H1 (cell line): ENCODE data around the gene NRXN3. TPM values are rescaled to one million over a fixed set of nuclear protein-coding genes. Genes with fewer than 3 reads are reported as not detected.

Experiments
- CTCF ChIA-PET: fragments of 300-600 bp; sonication (Branson Sonifier 250); formaldehyde crosslinking; loops from one replicate; lab custom pipeline; 2021; ENCODE audit not compliant: partially characterized antibody; lab: Charles Lee
- POLR2A ChIA-PET: fragments of 300-600 bp; sonication (Branson Sonifier 250); formaldehyde crosslinking; loops from one replicate; lab custom pipeline; 2021; ENCODE audit warnings: inconsistent platforms; ENCODE audit not compliant: partially characterized antibody; lab: Charles Lee
- DNase-seq, 2 experiments: peaks; one replicate each; pipeline versions ENCODE4 v3.0.0 to v3.0.0-alpha.2; 2010 to 2022; ENCODE audit warnings: low spot score in 2 of 2, low read depth in 1 of 2, mixed read lengths in 1 of 2
- FAIRE-seq: peaks from 2 replicates; lab custom pipeline; 2011; peaks lifted over from hg19 to GRCh38; lab: Jason Lieb, UNC
- H2AFZ ChIP-seq: 2 replicates; pipeline ENCODE4 v1.8.1; 2012; ENCODE audit warnings: low read length, inconsistent platforms
- H2AK5ac ChIP-seq: 2 replicates; pipeline ENCODE4 v1.6.1; 2013; ENCODE audit warnings: low read depth, low read length
- H2BK120ac ChIP-seq: replicated peaks from 2 replicates; pipeline ENCODE3; 2013; ENCODE audit warnings: low read depth, low read length, inconsistent platforms
- H2BK12ac ChIP-seq: 2 replicates; pipeline ENCODE4 v1.6.1; 2013; ENCODE audit warnings: low read depth, low read length
- H2BK15ac ChIP-seq: 2 replicates; pipeline ENCODE4 v1.6.1; 2013; ENCODE audit warnings: low read length
- H2BK20ac ChIP-seq: 2 replicates; pipeline ENCODE4 v1.6.1; 2013; ENCODE audit warnings: low read length
- H2BK5ac ChIP-seq: 2 replicates; pipeline ENCODE4 v1.6.1; 2013; ENCODE audit warnings: low read depth, low read length
- H3K14ac ChIP-seq: 2 replicates; pipeline ENCODE4 v1.6.1; 2013; ENCODE audit warnings: inconsistent platforms; ENCODE audit not compliant: insufficient read length
- H3K18ac ChIP-seq: 2 replicates; pipeline ENCODE4 v1.6.1; 2013; ENCODE audit warnings: low read length; ENCODE audit errors: extremely low read depth
- H3K23ac ChIP-seq: 2 replicates; pipeline ENCODE4 v1.6.1; 2013; ENCODE audit warnings: inconsistent platforms; ENCODE audit not compliant: insufficient read length
- H3K23me2 ChIP-seq: 2 replicates; pipeline ENCODE4 v1.6.1; 2013; ENCODE audit warnings: low read depth, low read length
- H3K27ac ChIP-seq: 2 replicates; pipeline ENCODE4 v1.6.1; 2011; ENCODE audit warnings: low read depth, low read length, inconsistent platforms
- H3K27me3 ChIP-seq, 4 experiments: replicated peaks in 1 of 4; 1 replicate in 1 of 4; 2 replicates in 3 of 4; pipeline versions ENCODE4 v1.6.1 to v1.8.1; 2011 to 2013; ENCODE audit warnings: low read length in 3 of 4, mild to moderate bottlenecking in 3 of 4, inconsistent platforms in 2 of 4, mixed read lengths in 2 of 4, moderate library complexity in 1 of 4; ENCODE audit not compliant: control insufficient read depth in 3 of 4, insufficient read depth in 3 of 4; ENCODE audit errors: extremely low read depth in 1 of 4
- H3K36me3 ChIP-seq, 4 experiments: 2 replicates each; pipeline versions ENCODE4 v1.6.1 to v1.8.1; 2011 to 2013; ENCODE audit warnings: mild to moderate bottlenecking in 4 of 4, low read length in 3 of 4, moderate library complexity in 2 of 4, control low read depth in 1 of 4, inconsistent platforms in 1 of 4; ENCODE audit not compliant: insufficient read depth in 4 of 4, control insufficient read depth in 2 of 4
- H3K4ac ChIP-seq: replicated peaks from 2 replicates; pipeline ENCODE3; 2013; ENCODE audit warnings: low read length, low read depth, mixed read lengths, inconsistent platforms; ENCODE audit not compliant: insufficient read length
- H3K4me1 ChIP-seq, 4 experiments: replicated peaks in 1 of 4; 1 replicate in 1 of 4; 2 replicates in 3 of 4; pipeline versions ENCODE4 v1.6.1 to v1.8.1; 2011 to 2013; ENCODE audit warnings: low read length in 3 of 4, inconsistent platforms in 2 of 4, mixed read lengths in 1 of 4; ENCODE audit not compliant: insufficient read depth in 4 of 4, control insufficient read depth in 3 of 4
- H3K4me2 ChIP-seq, 2 experiments: 2 replicates each; pipeline versions ENCODE4 v1.6.1 to v1.8.1; 2011 to 2013; ENCODE audit warnings: low read depth in 2 of 2, low read length in 2 of 2, control low read depth in 1 of 2, inconsistent platforms in 1 of 2, mild to moderate bottlenecking in 1 of 2; ENCODE audit not compliant: insufficient read depth in 1 of 2
- H3K4me3 ChIP-seq, 4 experiments: fragments of 200-600, 300-600 bp in 1 of 4; sonication (generic), shearing (Covaris generic), sonication (Bioruptor Twin) in 1 of 4; 2 replicates each; pipeline versions ENCODE4 v1.5.1 to v1.8.1; 2011 to 2016; ENCODE audit warnings: low read length in 4 of 4, low read depth in 3 of 4, control low read depth in 2 of 4, inconsistent platforms in 2 of 4, mild to moderate bottlenecking in 2 of 4, mixed read lengths in 1 of 4, moderate library complexity in 1 of 4; ENCODE audit not compliant: insufficient read depth in 2 of 4; ENCODE audit errors: extremely low read depth in 1 of 4
- H3K56ac ChIP-seq: replicated peaks from 2 replicates; pipeline ENCODE3; 2013; ENCODE audit warnings: low read depth, mild to moderate bottlenecking, mixed read lengths, low read length, inconsistent platforms; ENCODE audit not compliant: insufficient read length
- H3K79me1 ChIP-seq: 2 replicates; pipeline ENCODE4 v1.6.1; 2013; ENCODE audit warnings: low read depth, low read length, control low read depth
- H3K79me2 ChIP-seq, 2 experiments: 2 replicates each; pipeline versions ENCODE4 v1.6.1 to v1.8.1; 2012 to 2013; ENCODE audit warnings: low read length in 2 of 2, mild to moderate bottlenecking in 2 of 2, inconsistent platforms in 1 of 2; ENCODE audit not compliant: insufficient read depth in 2 of 2, control insufficient read depth in 1 of 2
- H3K9ac ChIP-seq, 4 experiments: replicated peaks in 1 of 4; 1 replicate in 1 of 4; 2 replicates in 3 of 4; pipeline versions ENCODE4 v1.6.1 to v1.8.1; 2011 to 2013; ENCODE audit warnings: low read depth in 3 of 4, low read length in 3 of 4, control low read depth in 2 of 4, mild to moderate bottlenecking in 2 of 4, moderate library complexity in 2 of 4, inconsistent platforms in 1 of 4; ENCODE audit errors: extremely low read depth in 1 of 4
- H3K9me3 ChIP-seq, 2 experiments: 2 replicates each; pipeline versions ENCODE4 v1.6.1 to v1.8.1; 2012 to 2013; ENCODE audit warnings: mild to moderate bottlenecking in 2 of 2, moderate library complexity in 2 of 2, control low read depth in 1 of 2, inconsistent platforms in 1 of 2, low read depth in 1 of 2, low read length in 1 of 2, mixed read lengths in 1 of 2; ENCODE audit not compliant: insufficient read depth in 2 of 2
- H4K20me1 ChIP-seq, 2 experiments: replicated peaks in 1 of 2; 2 replicates each; pipeline versions ENCODE3 to v1.8.1; 2011 to 2013; ENCODE audit warnings: inconsistent platforms in 2 of 2, low read length in 2 of 2, mild to moderate bottlenecking in 1 of 2; ENCODE audit not compliant: insufficient read depth in 2 of 2, control insufficient read depth in 1 of 2
- H4K5ac ChIP-seq: 2 replicates; pipeline ENCODE4 v1.6.1; 2013; ENCODE audit warnings: low read length, low read depth, mixed read lengths, inconsistent platforms; ENCODE audit not compliant: insufficient read length
- H4K8ac ChIP-seq: 2 replicates; pipeline ENCODE4 v1.8.0; 2013; ENCODE audit warnings: mild to moderate bottlenecking, moderate library complexity, low read length, inconsistent platforms; ENCODE audit not compliant: insufficient read depth; ENCODE audit errors: extremely low read depth
- H4K91ac ChIP-seq: replicated peaks from 2 replicates; pipeline ENCODE3; 2013; ENCODE audit warnings: low read length, mixed read lengths, inconsistent platforms; ENCODE audit not compliant: insufficient read length
- HDAC2 ChIP-seq, 2 experiments: fragments of 300-600 bp in 1 of 2; sonication (generic) in 1 of 2; IDR thresholded peaks; 2 replicates each; pipeline ENCODE4 v1.6.1; 2011 to 2012; ENCODE audit warnings: low read depth in 2 of 2, low read length in 2 of 2, mild to moderate bottlenecking in 2 of 2, moderate library complexity in 2 of 2, borderline replicate concordance in 1 of 2, inconsistent platforms in 1 of 2
- HDAC6 ChIP-seq: IDR thresholded peaks from one replicate; pipeline ENCODE4 v1.7.1; 2012; ENCODE audit warnings: low read depth, mild to moderate bottlenecking, inconsistent platforms, low read length, moderate library complexity
- JUND ChIP-seq: IDR thresholded peaks from 2 replicates; pipeline ENCODE4 v1.6.1; 2011; ENCODE audit warnings: mild to moderate bottlenecking, improper control_type of control experiment, low read length
- PHF8 ChIP-seq: fragments of 200-600 bp; sonication (generic); conservative IDR thresholded peaks from 2 replicates; pipeline ENCODE4 v1.7.1; 2012; ENCODE audit warnings: low read depth, mild to moderate bottlenecking, inconsistent platforms, low read length, moderate library complexity
- POU5F1 ChIP-seq: IDR thresholded peaks from 2 replicates; pipeline ENCODE4 v1.6.1; 2011; ENCODE audit warnings: low read depth, mild to moderate bottlenecking, low read length, moderate library complexity
- RAD21 ChIP-seq, 2 experiments: IDR thresholded peaks in 1 of 2; conservative IDR thresholded peaks in 1 of 2; 2 replicates each; pipeline ENCODE4 v1.6.1; 2011; ENCODE audit warnings: low read depth in 2 of 2, low read length in 2 of 2, improper control_type of control experiment in 1 of 2, inconsistent platforms in 1 of 2, mild to moderate bottlenecking in 1 of 2, moderate library complexity in 1 of 2
- RBBP5 ChIP-seq: IDR thresholded peaks from 2 replicates; pipeline ENCODE4 v1.7.1; 2012; ENCODE audit warnings: low read depth, mild to moderate bottlenecking, inconsistent platforms, low read length, moderate library complexity, borderline replicate concordance
- SIRT6 ChIP-seq: IDR thresholded peaks from one replicate; pipeline ENCODE4 v1.7.1; 2012; ENCODE audit warnings: low read length, inconsistent platforms
- TAF1 ChIP-seq: IDR thresholded peaks from 2 replicates; pipeline ENCODE4 v1.6.1; 2011; ENCODE audit warnings: mild to moderate bottlenecking, low read depth, low read length
- WGBS, 2 experiments: shearing (Covaris generic) in 1 of 2; methylation state at CpG; one replicate each; pipeline versions ENCODE4 v1.1.6 to v1.1.7; 2013 to 2015; ENCODE audit warnings: low lambda C conversion rate in 2 of 2, mixed read lengths in 2 of 2, inconsistent platforms in 1 of 2, low coverage in 1 of 2, missing lambda C conversion rate in 1 of 2; ENCODE audit not compliant: insufficient replicate concordance in 2 of 2, insufficient coverage in 1 of 2, insufficient read length in 1 of 2; ENCODE audit errors: extremely low coverage in 1 of 2, missing lambda C conversion rate in 1 of 2; 5-methylcytosine and 5-hydroxymethylcytosine counted together
- polyA plus RNA-seq, 7 experiments: library from polyadenylated mRNA; depleted of rRNA in 3 of 7; stranded (reverse) in 5 of 7; unstranded in 2 of 7; fragments of >200 nt in 5 of 7; fragments of 200-250 nt in 2 of 7; gene quantifications; 1 replicate in 5 of 7; 2 replicates in 1 of 7; 4 replicates in 1 of 7; pipeline versions ENCODE4 v1.2.1 to v1.2.3, GENCODE V29; 2011 to 2013; ENCODE audit warnings: missing spikeins in 2 of 7, mixed read lengths in 2 of 7
- total RNA-seq: library from RNA; stranded (reverse); fragmentation: NEBNext Ultra II Directional; extraction: Animal tissue kit (Norgen Biotek cat#: 25700); gene quantifications from 2 replicates; pipeline ENCODE4 v1.2.1, GENCODE V29; 2021
- TF ChIP-seq, protein P1 (sequence below): IDR thresholded peaks from 2 replicates; pipeline ENCODE4 v1.6.1; 2012; ENCODE audit warnings: inconsistent platforms
- TF ChIP-seq, protein P2 (sequence below), 3 experiments: IDR thresholded peaks; 1 replicate in 2 of 3; 2 replicates in 1 of 3; pipeline versions ENCODE4 v1.5.1 to v1.6.1; 2011; ENCODE audit warnings: low read length in 3 of 3, mild to moderate bottlenecking in 3 of 3, inconsistent platforms in 2 of 3, low read depth in 1 of 3, moderate library complexity in 1 of 3; ENCODE audit not compliant: insufficient read depth in 1 of 3; ENCODE audit errors: control extremely low read depth in 1 of 3

Gene NRXN3
- total and polyA plus RNA-seq, 2 of the 8 experiments (the other 6 are each of a cell fraction or from before 2014, with no cell fraction given), result 2.6 to 4.1 TPM

DNA sequence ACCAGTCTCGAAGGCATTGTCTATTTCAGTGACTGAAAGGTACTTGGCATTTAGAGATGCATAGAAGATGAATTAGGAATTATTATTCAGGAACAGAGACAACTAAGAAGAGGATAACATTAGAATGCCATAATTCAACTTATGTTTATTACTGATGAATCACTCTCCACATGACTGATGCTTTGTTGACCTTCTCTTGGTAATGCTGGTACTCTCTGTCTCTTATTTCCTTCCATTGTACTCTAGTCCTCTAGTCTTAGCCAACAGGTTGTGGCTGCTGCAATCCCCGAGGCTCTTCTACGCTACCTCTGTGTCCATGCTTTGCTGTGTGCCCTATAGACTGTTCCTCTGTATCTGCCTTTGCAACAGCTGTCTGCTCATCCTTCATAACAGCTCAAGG lies 652.9 kb downstream of the NRXN3 start:
- Histone ChIP-seq H3K27ac (no peak overlapping the region), H3K79me2 (no peaks in the 10 kb centered on the region), H3K36me3 (no peaks in the 10 kb centered on the region), H3K18ac (no peak overlapping the region), H3K27me3 (no peaks in the 10 kb centered on the region), H2AK5ac (no peak overlapping the region), H2BK15ac (no peak overlapping the region), H3K4me3 (no peak overlapping the region), H3K9me3 (no peaks in the 10 kb centered on the region), H3K9ac (no peak overlapping the region), H3K23ac (no peak overlapping the region), H2BK20ac (no peak overlapping the region), H3K4me1 (no peaks in the 10 kb centered on the region), H2BK5ac (no peak overlapping the region), H3K79me1 (no peaks in the 10 kb centered on the region), H3K56ac (no peak overlapping the region), H3K14ac (no peak overlapping the region), H4K91ac (no peak overlapping the region), H3K4me2 (no peak overlapping the region), H3K4ac (no peak overlapping the region), H2BK12ac (no peak overlapping the region), H2BK120ac (no peak overlapping the region), H4K8ac (no peak overlapping the region), H4K20me1 (no peaks in the 10 kb centered on the region), H3K23me2 (no peaks in the 10 kb centered on the region), H2AFZ (no peak overlapping the region), H4K5ac (no peak overlapping the region)
- FAIRE-seq, result no peak
- DNase-seq, result no peak
- CTCF ChIA-PET, result interaction anchor here (1.0 kb wide), 1 partner anchor 25 kb away, joined by 3 read pairs; no protein-coding TSS in a partner anchor
- POLR2A ChIA-PET, result no interaction called here
- 94% methylated on average over 3 of the region's 3 CpGs; no CpG with 5 or more reads in 1 of the 2 experiments for WGBS, 2 experiments
- TF ChIP-seq TAF1, result no peak
- TF ChIP-seq SIRT6, result no peak
- TF ChIP-seq POU5F1, result no peak
- no peak for TF ChIP-seq HDAC2 (IDR thresholded peaks at IDR 0.05; ENCODE audit: borderline replicate concordance in 1 of 2, low read depth in 2 of 2, low read length in 2 of 2)
- no peak for TF ChIP-seq PHF8
- TF ChIP-seq HDAC6, result no peak
- TF ChIP-seq, protein P1, sequence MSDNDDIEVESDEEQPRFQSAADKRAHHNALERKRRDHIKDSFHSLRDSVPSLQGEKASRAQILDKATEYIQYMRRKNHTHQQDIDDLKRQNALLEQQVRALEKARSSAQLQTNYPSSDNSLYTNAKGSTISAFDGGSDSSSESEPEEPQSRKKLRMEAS, result no peak
- no peak for TF ChIP-seq RAD21 (IDR thresholded peaks at IDR 0.05 in 1 of 2, conservative IDR thresholded peaks at IDR 0.05 in 1 of 2; ENCODE audit: low read depth in 2 of 2, low read length in 2 of 2)
- no peak for TF ChIP-seq JUND
- TF ChIP-seq, protein P2, sequence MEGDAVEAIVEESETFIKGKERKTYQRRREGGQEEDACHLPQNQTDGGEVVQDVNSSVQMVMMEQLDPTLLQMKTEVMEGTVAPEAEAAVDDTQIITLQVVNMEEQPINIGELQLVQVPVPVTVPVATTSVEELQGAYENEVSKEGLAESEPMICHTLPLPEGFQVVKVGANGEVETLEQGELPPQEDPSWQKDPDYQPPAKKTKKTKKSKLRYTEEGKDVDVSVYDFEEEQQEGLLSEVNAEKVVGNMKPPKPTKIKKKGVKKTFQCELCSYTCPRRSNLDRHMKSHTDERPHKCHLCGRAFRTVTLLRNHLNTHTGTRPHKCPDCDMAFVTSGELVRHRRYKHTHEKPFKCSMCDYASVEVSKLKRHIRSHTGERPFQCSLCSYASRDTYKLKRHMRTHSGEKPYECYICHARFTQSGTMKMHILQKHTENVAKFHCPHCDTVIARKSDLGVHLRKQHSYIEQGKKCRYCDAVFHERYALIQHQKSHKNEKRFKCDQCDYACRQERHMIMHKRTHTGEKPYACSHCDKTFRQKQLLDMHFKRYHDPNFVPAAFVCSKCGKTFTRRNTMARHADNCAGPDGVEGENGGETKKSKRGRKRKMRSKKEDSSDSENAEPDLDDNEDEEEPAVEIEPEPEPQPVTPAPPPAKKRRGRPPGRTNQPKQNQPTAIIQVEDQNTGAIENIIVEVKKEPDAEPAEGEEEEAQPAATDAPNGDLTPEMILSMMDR (IDR thresholded peaks at IDR 0.05; ENCODE audit: control extremely low read depth in 1 of 3, insufficient read depth in 1 of 3, low read depth in 1 of 3, low read length in 3 of 3), result no peak
- TF ChIP-seq RBBP5, result no peak
